GM23338 (cell line): ENCODE results near the gene POU2F3. TPM values are rescaled to one million over a fixed set of nuclear protein-coding genes. Genes with fewer than 3 reads are reported as not detected.

Source experiments
- ATAC-seq: fragments of 200-7000 bp; cut with Tn5 transposase; 3 replicates; pipeline ENCODE4 v1.9.1; 2020
- DNase-seq: peaks from one replicate; pipeline ENCODE4 v3.0.0-alpha.2; 2015; ENCODE audit warnings: low spot score
- H2AFZ ChIP-seq: fragments of 200-600 bp; sonication (generic); 2 replicates; pipeline ENCODE4 v1.8.0; 2016; ENCODE audit warnings: antibody characterized with exemption, mild to moderate bottlenecking, moderate library complexity
- H3F3A ChIP-seq: fragments of 200-600 bp; sonication (generic); replicated peaks from 2 replicates; pipeline ENCODE4 v1.8.0; 2017; ENCODE audit warnings: antibody characterized with exemption, mixed run types, low read depth
- H3K27ac ChIP-seq: fragments of 200-600 bp; sonication (generic); 2 replicates; pipeline ENCODE4 v1.6.1; 2016; ENCODE audit warnings: low read depth
- H3K27me3 ChIP-seq: fragments of 200-600 bp; sonication (generic); 2 replicates; pipeline ENCODE4 v1.8.0; 2016; ENCODE audit warnings: mild to moderate bottlenecking, mixed run types, moderate library complexity; ENCODE audit not compliant: insufficient read depth
- H3K36me3 ChIP-seq: fragments of 200-600 bp; sonication (generic); 2 replicates; pipeline ENCODE4 v1.8.0; 2016; ENCODE audit warnings: mild to moderate bottlenecking; ENCODE audit not compliant: insufficient read depth
- H3K4me1 ChIP-seq: fragments of 200-600 bp; sonication (generic); 2 replicates; pipeline ENCODE4 v1.8.0; 2016; ENCODE audit warnings: mild to moderate bottlenecking, moderate library complexity; ENCODE audit not compliant: insufficient read depth
- H3K4me2 ChIP-seq: fragments of 200-600 bp; sonication (generic); 2 replicates; pipeline ENCODE4 v1.7.1; 2017; ENCODE audit warnings: mixed run types
- H3K4me3 ChIP-seq: fragments of 200-600 bp; sonication (generic); 2 replicates; pipeline ENCODE4 v1.6.1; 2016; ENCODE audit warnings: mixed run types
- H3K79me2 ChIP-seq: fragments of 200-600 bp; sonication (generic); replicated peaks from 2 replicates; pipeline ENCODE4 v1.8.0; 2017; ENCODE audit warnings: mild to moderate bottlenecking; ENCODE audit not compliant: insufficient read depth
- H3K9me2 ChIP-seq: fragments of 200-600 bp; sonication (generic); 2 replicates; pipeline ENCODE4 v1.8.0; 2017; ENCODE audit not compliant: insufficient read depth
- H4K20me1 ChIP-seq: fragments of 200-600 bp; sonication (generic); replicated peaks from 2 replicates; pipeline ENCODE4 v1.8.0; 2017; ENCODE audit warnings: mild to moderate bottlenecking; ENCODE audit not compliant: insufficient read depth
- H3K27ac Mint-ChIP-seq: 2 replicates; pipeline ENCODE4 v1.8.0; 2020; ENCODE audit warnings: inconsistent platforms, mild to moderate bottlenecking, moderate library complexity, mixed read lengths
- H3K27me3 Mint-ChIP-seq: 3 replicates; pipeline ENCODE4 v1.8.0; 2022; ENCODE audit warnings: low read depth, mild to moderate bottlenecking, moderate library complexity, mixed read lengths, inconsistent platforms; ENCODE audit not compliant: insufficient read depth, poor library complexity
- H3K36me3 Mint-ChIP-seq: 3 replicates; pipeline ENCODE4 v1.8.0; 2021; ENCODE audit warnings: low read depth, mild to moderate bottlenecking, inconsistent platforms, moderate library complexity, mixed read lengths
- H3K4me1 Mint-ChIP-seq: 3 replicates; pipeline ENCODE4 v1.8.0; 2020; ENCODE audit warnings: mild to moderate bottlenecking, inconsistent platforms, mixed read lengths
- H3K4me3 Mint-ChIP-seq: 3 replicates; pipeline ENCODE4 v1.8.0; 2021; ENCODE audit warnings: moderate library complexity, mild to moderate bottlenecking, inconsistent platforms, mixed read lengths
- H3K9me3 Mint-ChIP-seq: 3 replicates; pipeline ENCODE4 v1.8.0; 2020; ENCODE audit warnings: moderate library complexity, mild to moderate bottlenecking, inconsistent platforms, mixed read lengths
- CREB1 ChIP-seq: fragments of 250-450 bp; sonication (Bioruptor Pico); IDR thresholded peaks from 2 replicates; pipeline ENCODE4 v1.5.0; 2020; ENCODE audit warnings: low read depth, mild to moderate bottlenecking, moderate library complexity
- EZH2 ChIP-seq: fragments of 200-600 bp; sonication (generic); IDR thresholded peaks from one replicate; pipeline ENCODE4 v1.8.0; 2017; ENCODE audit warnings: antibody characterized with exemption, mild to moderate bottlenecking, low read depth; ENCODE audit not compliant: unreplicated experiment
- EZH2phosphoT487 ChIP-seq: fragments of 200-600 bp; sonication (generic); IDR thresholded peaks from one replicate; pipeline ENCODE4 v1.8.1; 2018; ENCODE audit warnings: antibody characterized with exemption; ENCODE audit not compliant: unreplicated experiment
- POLR2AphosphoS5 ChIP-seq: IDR thresholded peaks from 2 replicates; pipeline ENCODE4 v1.6.1; 2016; ENCODE audit warnings: antibody characterized with exemption, low read depth
- STAT1 ChIP-seq: IDR thresholded peaks from one replicate; pipeline ENCODE4 v1.6.1; 2016; ENCODE audit warnings: antibody characterized with exemption; ENCODE audit not compliant: unreplicated experiment
- ZNF331 ChIP-seq: fragments of 250-450 bp; sonication (Bioruptor Pico); IDR thresholded peaks from 2 replicates; pipeline ENCODE4 v1.5.0; 2020; ENCODE audit warnings: low read depth, mild to moderate bottlenecking, moderate library complexity
- polyA plus RNA-seq: library from polyadenylated mRNA; unstranded; fragments of >200 nt; fragmentation: Nextera tagmentation; extraction: Ambion mirVana; gene quantifications from 2 replicates; pipeline ENCODE4 v1.2.1, GENCODE V29; 2016
- total RNA-seq: library from RNA; depleted of rRNA; stranded (reverse); fragments of >200 nt; shearing (Covaris generic); gene quantifications from 2 replicates; pipeline ENCODE4 v1.2.3, GENCODE V29; 2014
- TF ChIP-seq, protein P1 (sequence below), 2 experiments: fragments of 200-600 bp in 1 of 2; sonication (generic) in 1 of 2; conservative IDR thresholded peaks; 2 replicates each; pipeline versions ENCODE4 v1.5.1 to v1.6.1; 2016 to 2017; ENCODE audit warnings: antibody characterized with exemption in 2 of 2, low read depth in 2 of 2, mild to moderate bottlenecking in 2 of 2, moderate library complexity in 1 of 2
- TF ChIP-seq, protein P2 (sequence below): fragments of 250-450 bp; sonication (Bioruptor Pico); IDR thresholded peaks from 2 replicates; pipeline ENCODE4 v1.5.0; 2020; ENCODE audit warnings: mild to moderate bottlenecking, moderate library complexity
- TF ChIP-seq, protein P3 (sequence below): IDR thresholded peaks from one replicate; pipeline ENCODE4 v1.6.1; 2018; ENCODE audit warnings: antibody characterized with exemption; ENCODE audit not compliant: unreplicated experiment

Gene POU2F3
- total and polyA plus RNA-seq, 2 experiments from 2014 or later: 0.45 to 0.79 TPM

DNA sequence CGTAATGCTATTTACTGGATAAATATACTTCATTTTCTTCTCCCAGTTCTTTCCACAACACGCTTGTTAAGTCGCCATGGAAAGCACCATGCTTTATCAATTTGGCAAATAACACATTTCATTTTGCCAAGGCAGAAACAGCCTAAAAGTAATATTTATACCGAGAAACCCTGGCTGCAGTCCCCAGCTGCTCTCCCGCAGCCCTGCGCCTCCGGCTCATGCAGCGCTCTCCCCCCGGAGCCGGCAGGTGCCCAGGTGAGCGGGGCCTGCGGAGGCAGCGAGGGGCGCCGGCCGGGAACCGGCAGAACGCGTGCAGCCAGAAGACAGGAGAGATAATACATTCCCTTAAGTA lies 95.6 kb downstream of the POU2F3 start:
- TF ChIP-seq, protein P1, sequence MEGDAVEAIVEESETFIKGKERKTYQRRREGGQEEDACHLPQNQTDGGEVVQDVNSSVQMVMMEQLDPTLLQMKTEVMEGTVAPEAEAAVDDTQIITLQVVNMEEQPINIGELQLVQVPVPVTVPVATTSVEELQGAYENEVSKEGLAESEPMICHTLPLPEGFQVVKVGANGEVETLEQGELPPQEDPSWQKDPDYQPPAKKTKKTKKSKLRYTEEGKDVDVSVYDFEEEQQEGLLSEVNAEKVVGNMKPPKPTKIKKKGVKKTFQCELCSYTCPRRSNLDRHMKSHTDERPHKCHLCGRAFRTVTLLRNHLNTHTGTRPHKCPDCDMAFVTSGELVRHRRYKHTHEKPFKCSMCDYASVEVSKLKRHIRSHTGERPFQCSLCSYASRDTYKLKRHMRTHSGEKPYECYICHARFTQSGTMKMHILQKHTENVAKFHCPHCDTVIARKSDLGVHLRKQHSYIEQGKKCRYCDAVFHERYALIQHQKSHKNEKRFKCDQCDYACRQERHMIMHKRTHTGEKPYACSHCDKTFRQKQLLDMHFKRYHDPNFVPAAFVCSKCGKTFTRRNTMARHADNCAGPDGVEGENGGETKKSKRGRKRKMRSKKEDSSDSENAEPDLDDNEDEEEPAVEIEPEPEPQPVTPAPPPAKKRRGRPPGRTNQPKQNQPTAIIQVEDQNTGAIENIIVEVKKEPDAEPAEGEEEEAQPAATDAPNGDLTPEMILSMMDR (conservative IDR thresholded peaks at IDR 0.05; ENCODE audit: low read depth in 2 of 2): no peak
- no peak for TF ChIP-seq EZH2
- peak overlapping the region; percentile 72 for H3K4me3 Mint-ChIP-seq
- Histone ChIP-seq H3K27me3 (no peaks in the 10 kb centered on the region), H3K36me3 (no peaks in the 10 kb centered on the region), H3K4me1 (peaks cover 29% of the 10 kb centered on the region), H3K4me2 (peak overlapping the region; percentile 74), H3K27ac (peak overlapping the region; percentile 68; the same call in 1 of the 2 replicates), H3K79me2 (peaks cover 37% of the 10 kb centered on the region), H3K4me3 (peak overlapping the region; percentile 91), H2AFZ (peak overlapping the region; percentile 96), H4K20me1 (0 out of 2 replicates have a peak, but pooled peaks cover under 1% of the 10 kb centered on the region), H3F3A (no peaks in the 10 kb centered on the region), H3K9me2 (no peaks in the 10 kb centered on the region)
- DNase-seq (peak; percentile 57), ATAC-seq (peak; percentile 40)
- peaks cover 4% of the 10 kb centered on the region for H3K27me3 Mint-ChIP-seq
- no peaks in the 10 kb centered on the region for H3K36me3 Mint-ChIP-seq
- H3K4me1 Mint-ChIP-seq: peaks cover 27% of the 10 kb centered on the region
- no peak overlapping the region for H3K27ac Mint-ChIP-seq
- no peaks in the 10 kb centered on the region for H3K9me3 Mint-ChIP-seq

DNA sequence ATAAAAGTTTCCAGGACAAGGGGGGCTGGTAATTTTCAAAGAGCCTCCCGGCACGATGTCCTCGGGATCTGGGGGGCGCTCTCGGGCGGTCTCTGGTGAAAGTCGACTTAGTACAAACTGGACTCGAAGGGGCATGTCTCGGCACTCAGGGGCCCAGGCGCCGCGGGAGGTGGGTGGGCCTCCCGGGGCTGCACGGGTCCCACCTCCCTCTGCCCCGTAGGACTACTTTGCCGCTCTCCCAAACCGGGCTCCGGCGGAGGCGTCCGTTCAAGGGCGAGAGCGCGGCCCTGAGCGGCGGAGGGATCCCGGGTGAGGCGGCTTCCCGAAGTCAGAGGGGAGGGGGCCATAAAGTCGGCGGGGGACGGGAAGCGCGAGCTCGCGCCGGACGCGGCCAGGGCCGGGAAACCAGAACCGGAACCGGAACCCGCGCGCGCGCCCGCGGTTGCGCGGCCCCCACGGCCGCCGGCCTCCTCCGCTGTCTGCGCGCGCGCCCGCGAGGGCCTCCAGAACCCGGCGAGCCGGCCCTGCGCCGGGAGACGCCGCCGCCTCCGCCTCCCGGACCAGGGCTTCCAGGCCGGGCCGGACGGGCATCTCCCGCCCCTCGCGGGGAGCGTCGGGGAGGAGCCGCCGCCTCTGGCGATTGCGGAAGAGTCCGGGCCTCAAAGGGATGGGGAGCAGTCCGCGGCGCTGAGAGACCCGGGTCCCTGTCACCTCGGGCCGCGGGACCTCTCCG lies 96.1 kb downstream of the POU2F3 start, which contains the start of gene ARHGEF12:
Gene ARHGEF12, plus strand, starts transcription at position 506 of the 733 bp plus-strand sequence. CDS start 831 bp downstream, outside the sequence.
- Histone ChIP-seq H4K20me1 (0 out of 2 replicates have a peak, but pooled peaks cover 3% of the 10 kb centered on the region), H3K27me3 (no peaks in the 10 kb centered on the region), H3K79me2 (peaks cover 43% of the 10 kb centered on the region), H3K4me3 (peak within 1 kb of the TSS; percentile 91), H2AFZ (peak within 1 kb of the TSS; percentile 96), H3K36me3 (no peaks in the 10 kb centered on the region), H3K4me1 (peaks cover 29% of the 10 kb centered on the region), H3K9me2 (no peaks in the 10 kb centered on the region), H3F3A (no peaks in the 10 kb centered on the region), H3K4me2 (peak within 1 kb of the TSS; percentile 96), H3K27ac (peak within 1 kb of the TSS; percentile 68; the same call in 1 of the 2 replicates)
- Mint-ChIP-seq H3K27me3 (peaks cover 4% of the 10 kb centered on the region), H3K4me3 (peak within 1 kb of the TSS; percentile 97), H3K36me3 (no peaks in the 10 kb centered on the region), H3K9me3 (no peaks in the 10 kb centered on the region), H3K4me1 (peaks cover 27% of the 10 kb centered on the region), H3K27ac (peak within 1 kb of the TSS; percentile 81)
- ATAC-seq (peak; percentile 73), DNase-seq (peak; percentile 99)
- TF ChIP-seq CREB1 (CRISPR knock-in tag) (peak; percentile 77), EZH2phosphoT487 (no peak), EZH2 (no peak), ZNF331 (CRISPR knock-in tag) (0 out of 2 replicates have a peak, but pooled peaks have one; percentile 19), STAT1 (no peak), POLR2AphosphoS5 (peak; percentile 29)
- TF ChIP-seq, protein P2, sequence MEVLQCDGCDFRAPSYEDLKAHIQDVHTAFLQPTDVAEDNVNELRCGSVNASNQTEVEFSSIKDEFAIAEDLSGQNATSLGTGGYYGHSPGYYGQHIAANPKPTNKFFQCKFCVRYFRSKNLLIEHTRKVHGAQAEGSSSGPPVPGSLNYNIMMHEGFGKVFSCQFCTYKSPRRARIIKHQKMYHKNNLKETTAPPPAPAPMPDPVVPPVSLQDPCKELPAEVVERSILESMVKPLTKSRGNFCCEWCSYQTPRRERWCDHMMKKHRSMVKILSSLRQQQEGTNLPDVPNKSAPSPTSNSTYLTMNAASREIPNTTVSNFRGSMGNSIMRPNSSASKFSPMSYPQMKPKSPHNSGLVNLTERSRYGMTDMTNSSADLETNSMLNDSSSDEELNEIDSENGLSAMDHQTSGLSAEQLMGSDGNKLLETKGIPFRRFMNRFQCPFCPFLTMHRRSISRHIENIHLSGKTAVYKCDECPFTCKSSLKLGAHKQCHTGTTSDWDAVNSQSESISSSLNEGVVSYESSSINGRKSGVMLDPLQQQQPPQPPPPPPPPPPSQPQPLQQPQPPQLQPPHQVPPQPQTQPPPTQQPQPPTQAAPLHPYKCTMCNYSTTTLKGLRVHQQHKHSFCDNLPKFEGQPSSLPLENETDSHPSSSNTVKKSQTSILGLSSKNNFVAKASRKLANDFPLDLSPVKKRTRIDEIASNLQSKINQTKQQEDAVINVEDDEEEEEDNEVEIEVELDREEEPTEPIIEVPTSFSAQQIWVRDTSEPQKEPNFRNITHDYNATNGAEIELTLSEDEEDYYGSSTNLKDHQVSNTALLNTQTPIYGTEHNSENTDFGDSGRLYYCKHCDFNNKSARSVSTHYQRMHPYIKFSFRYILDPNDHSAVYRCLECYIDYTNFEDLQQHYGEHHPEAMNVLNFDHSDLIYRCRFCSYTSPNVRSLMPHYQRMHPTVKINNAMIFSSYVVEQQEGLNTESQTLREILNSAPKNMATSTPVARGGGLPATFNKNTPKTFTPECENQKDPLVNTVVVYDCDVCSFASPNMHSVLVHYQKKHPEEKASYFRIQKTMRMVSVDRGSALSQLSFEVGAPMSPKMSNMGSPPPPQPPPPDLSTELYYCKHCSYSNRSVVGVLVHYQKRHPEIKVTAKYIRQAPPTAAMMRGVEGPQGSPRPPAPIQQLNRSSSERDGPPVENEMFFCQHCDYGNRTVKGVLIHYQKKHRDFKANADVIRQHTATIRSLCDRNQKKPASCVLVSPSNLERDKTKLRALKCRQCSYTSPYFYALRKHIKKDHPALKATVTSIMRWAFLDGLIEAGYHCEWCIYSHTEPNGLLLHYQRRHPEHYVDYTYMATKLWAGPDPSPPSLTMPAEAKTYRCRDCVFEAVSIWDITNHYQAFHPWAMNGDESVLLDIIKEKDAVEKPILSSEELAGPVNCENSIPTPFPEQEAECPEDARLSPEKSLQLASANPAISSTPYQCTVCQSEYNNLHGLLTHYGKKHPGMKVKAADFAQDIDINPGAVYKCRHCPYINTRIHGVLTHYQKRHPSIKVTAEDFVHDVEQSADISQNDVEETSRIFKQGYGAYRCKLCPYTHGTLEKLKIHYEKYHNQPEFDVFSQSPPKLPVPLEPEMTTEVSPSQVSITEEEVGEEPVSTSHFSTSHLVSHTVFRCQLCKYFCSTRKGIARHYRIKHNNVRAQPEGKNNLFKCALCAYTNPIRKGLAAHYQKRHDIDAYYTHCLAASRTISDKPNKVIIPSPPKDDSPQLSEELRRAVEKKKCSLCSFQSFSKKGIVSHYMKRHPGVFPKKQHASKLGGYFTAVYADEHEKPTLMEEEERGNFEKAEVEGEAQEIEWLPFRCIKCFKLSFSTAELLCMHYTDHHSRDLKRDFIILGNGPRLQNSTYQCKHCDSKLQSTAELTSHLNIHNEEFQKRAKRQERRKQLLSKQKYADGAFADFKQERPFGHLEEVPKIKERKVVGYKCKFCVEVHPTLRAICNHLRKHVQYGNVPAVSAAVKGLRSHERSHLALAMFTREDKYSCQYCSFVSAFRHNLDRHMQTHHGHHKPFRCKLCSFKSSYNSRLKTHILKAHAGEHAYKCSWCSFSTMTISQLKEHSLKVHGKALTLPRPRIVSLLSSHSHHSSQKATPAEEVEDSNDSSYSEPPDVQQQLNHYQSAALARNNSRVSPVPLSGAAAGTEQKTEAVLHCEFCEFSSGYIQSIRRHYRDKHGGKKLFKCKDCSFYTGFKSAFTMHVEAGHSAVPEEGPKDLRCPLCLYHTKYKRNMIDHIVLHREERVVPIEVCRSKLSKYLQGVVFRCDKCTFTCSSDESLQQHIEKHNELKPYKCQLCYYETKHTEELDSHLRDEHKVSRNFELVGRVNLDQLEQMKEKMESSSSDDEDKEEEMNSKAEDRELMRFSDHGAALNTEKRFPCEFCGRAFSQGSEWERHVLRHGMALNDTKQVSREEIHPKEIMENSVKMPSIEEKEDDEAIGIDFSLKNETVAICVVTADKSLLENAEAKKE (CRISPR knock-in tag): peak; percentile 11; the same call in 1 of the 2 replicates
- TF ChIP-seq, protein P3, sequence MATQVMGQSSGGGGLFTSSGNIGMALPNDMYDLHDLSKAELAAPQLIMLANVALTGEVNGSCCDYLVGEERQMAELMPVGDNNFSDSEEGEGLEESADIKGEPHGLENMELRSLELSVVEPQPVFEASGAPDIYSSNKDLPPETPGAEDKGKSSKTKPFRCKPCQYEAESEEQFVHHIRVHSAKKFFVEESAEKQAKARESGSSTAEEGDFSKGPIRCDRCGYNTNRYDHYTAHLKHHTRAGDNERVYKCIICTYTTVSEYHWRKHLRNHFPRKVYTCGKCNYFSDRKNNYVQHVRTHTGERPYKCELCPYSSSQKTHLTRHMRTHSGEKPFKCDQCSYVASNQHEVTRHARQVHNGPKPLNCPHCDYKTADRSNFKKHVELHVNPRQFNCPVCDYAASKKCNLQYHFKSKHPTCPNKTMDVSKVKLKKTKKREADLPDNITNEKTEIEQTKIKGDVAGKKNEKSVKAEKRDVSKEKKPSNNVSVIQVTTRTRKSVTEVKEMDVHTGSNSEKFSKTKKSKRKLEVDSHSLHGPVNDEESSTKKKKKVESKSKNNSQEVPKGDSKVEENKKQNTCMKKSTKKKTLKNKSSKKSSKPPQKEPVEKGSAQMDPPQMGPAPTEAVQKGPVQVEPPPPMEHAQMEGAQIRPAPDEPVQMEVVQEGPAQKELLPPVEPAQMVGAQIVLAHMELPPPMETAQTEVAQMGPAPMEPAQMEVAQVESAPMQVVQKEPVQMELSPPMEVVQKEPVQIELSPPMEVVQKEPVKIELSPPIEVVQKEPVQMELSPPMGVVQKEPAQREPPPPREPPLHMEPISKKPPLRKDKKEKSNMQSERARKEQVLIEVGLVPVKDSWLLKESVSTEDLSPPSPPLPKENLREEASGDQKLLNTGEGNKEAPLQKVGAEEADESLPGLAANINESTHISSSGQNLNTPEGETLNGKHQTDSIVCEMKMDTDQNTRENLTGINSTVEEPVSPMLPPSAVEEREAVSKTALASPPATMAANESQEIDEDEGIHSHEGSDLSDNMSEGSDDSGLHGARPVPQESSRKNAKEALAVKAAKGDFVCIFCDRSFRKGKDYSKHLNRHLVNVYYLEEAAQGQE: no peak
